Nephron (organoid): ENCODE data around the gene NCAPD3.

Experiments
- H3K27ac Mint-ChIP-seq, 3 experiments: 2 replicates each; pipeline ENCODE4 v1.8.0; 2020; ENCODE audit warnings: mixed read lengths in 3 of 3, mild to moderate bottlenecking in 2 of 3, moderate library complexity in 1 of 3
- H3K27me3 Mint-ChIP-seq: 2 replicates; pipeline ENCODE4 v1.8.0; 2021; ENCODE audit warnings: low read depth, mild to moderate bottlenecking, moderate library complexity, mixed read lengths
- H3K36me3 Mint-ChIP-seq: 2 replicates; pipeline ENCODE4 v1.8.0; 2020; ENCODE audit warnings: low read depth, mixed read lengths
- H3K4me1 Mint-ChIP-seq: 2 replicates; pipeline ENCODE4 v1.8.0; 2020; ENCODE audit warnings: mixed read lengths
- H3K4me3 Mint-ChIP-seq, 3 experiments: 2 replicates each; pipeline ENCODE4 v1.8.0; 2020; ENCODE audit warnings: mild to moderate bottlenecking in 3 of 3, mixed read lengths in 3 of 3, moderate library complexity in 2 of 3
- H3K9me3 Mint-ChIP-seq: 2 replicates; pipeline ENCODE4 v1.8.0; 2020; ENCODE audit warnings: mixed read lengths
- CTCF ChIP-seq, 3 experiments: fragments of 200-600 bp; sonication (generic); IDR thresholded peaks; one replicate each; pipeline ENCODE4 v1.5.0; 2021; ENCODE audit warnings: antibody characterized with exemption in 3 of 3; ENCODE audit not compliant: unreplicated experiment in 3 of 3

Gene NCAPD3

GRCh38 chr11:134235399-134235798, 11.6 kb upstream of the NCAPD3 start:
- TF ChIP-seq CTCF (IDR thresholded peaks at IDR 0.05; ENCODE audit: unreplicated experiment in 3 of 3), result no peak
- no peaks in the 10 kb centered on the region for H3K27me3 Mint-ChIP-seq
- H3K27ac Mint-ChIP-seq, result no peak overlapping the region
- peaks cover 36% of the 10 kb centered on the region for H3K36me3 Mint-ChIP-seq
- H3K4me1 Mint-ChIP-seq, result peaks cover 9% of the 10 kb centered on the region
- no peak overlapping the region for H3K4me3 Mint-ChIP-seq
- H3K9me3 Mint-ChIP-seq, result no peaks in the 10 kb centered on the region

- no peak overlapping the region for H3K27ac Mint-ChIP-seq
- TF ChIP-seq CTCF (IDR thresholded peaks at IDR 0.05; ENCODE audit: unreplicated experiment in 3 of 3), result no peak
These were observed 10.0 kb upstream of the NCAPD3 start for GRCh38 chr11:134233729-134234179.

GRCh38 chr11:134231958-134232659, 8.3 kb upstream of the NCAPD3 start:
- no peaks in the 10 kb centered on the region for H3K9me3 Mint-ChIP-seq

More at GRCh38 chr11:134233729-134234179, 10.0 kb upstream of the NCAPD3 start:
- H3K9me3 Mint-ChIP-seq, result no peaks in the 10 kb centered on the region
- H3K36me3 Mint-ChIP-seq, result peaks cover 30% of the 10 kb centered on the region
- H3K27me3 Mint-ChIP-seq, result no peaks in the 10 kb centered on the region
- no peak overlapping the region for H3K4me3 Mint-ChIP-seq
- H3K4me1 Mint-ChIP-seq, result peaks cover 23% of the 10 kb centered on the region

GRCh38 chr11:134230339-134230738, 6.6 kb upstream of the NCAPD3 start:
- peak overlapping the region in 1 of 3 experiments; percentile 9 for H3K4me3 Mint-ChIP-seq

More at GRCh38 chr11:134231958-134232659, 8.3 kb upstream of the NCAPD3 start:
- no peak overlapping the region for H3K4me3 Mint-ChIP-seq
- peaks cover 18% of the 10 kb centered on the region for H3K36me3 Mint-ChIP-seq
- no peak for TF ChIP-seq CTCF (IDR thresholded peaks at IDR 0.05; ENCODE audit: unreplicated experiment in 3 of 3)
- peaks cover 32% of the 10 kb centered on the region for H3K4me1 Mint-ChIP-seq
- peak overlapping the region in 1 of 3 experiments; percentile 38 for H3K27ac Mint-ChIP-seq
- H3K27me3 Mint-ChIP-seq, result no peaks in the 10 kb centered on the region

GRCh38 chr11:134229126-134229790, 5.5 kb upstream of the NCAPD3 start:
- H3K36me3 Mint-ChIP-seq, result peaks cover under 1% of the 10 kb centered on the region
- no peak for TF ChIP-seq CTCF (IDR thresholded peaks at IDR 0.05; ENCODE audit: unreplicated experiment in 3 of 3)
- no peaks in the 10 kb centered on the region for H3K9me3 Mint-ChIP-seq
- H3K4me1 Mint-ChIP-seq, result peaks cover 50% of the 10 kb centered on the region
- H3K27ac Mint-ChIP-seq, result peak overlapping the region; percentile 9 to 17 (median 9)
- peak overlapping the region; percentile 1 to 60 (median 37) for H3K4me3 Mint-ChIP-seq
- no peaks in the 10 kb centered on the region for H3K27me3 Mint-ChIP-seq

More at GRCh38 chr11:134230339-134230738, 6.6 kb upstream of the NCAPD3 start:
- H3K9me3 Mint-ChIP-seq, result no peaks in the 10 kb centered on the region
- H3K27ac Mint-ChIP-seq, result peak overlapping the region in 2 of 3 experiments; percentile 51 to 59
- peaks cover 10% of the 10 kb centered on the region for H3K36me3 Mint-ChIP-seq
- no peak for TF ChIP-seq CTCF (IDR thresholded peaks at IDR 0.05; ENCODE audit: unreplicated experiment in 3 of 3)
- H3K27me3 Mint-ChIP-seq, result no peaks in the 10 kb centered on the region
- H3K4me1 Mint-ChIP-seq, result peaks cover 46% of the 10 kb centered on the region
